Measurements from ENCODE around the gene PGAM2.

GRCh38 chr7:44082541-44083207 is 17.3 kb upstream of the PGAM2 start:
- TF ChIP-seq KAT7 (CRISPR knock-in tag; IDR thresholded peaks at IDR 0.05; ENCODE audit: borderline replicate concordance): no peak
- TF ChIP-seq FOXJ3 (CRISPR knock-in tag; IDR thresholded peaks at IDR 0.05; ENCODE audit: borderline replicate concordance): no peak
- no peak for TF ChIP-seq MLX (CRISPR knock-in tag; IDR thresholded peaks at IDR 0.05)
- TF ChIP-seq JUN (CRISPR knock-in tag; IDR thresholded peaks at IDR 0.05): no peak
- TF ChIP-seq CTCF (IDR thresholded peaks at IDR 0.05): no peak
- no peak for TF ChIP-seq CREB1 (CRISPR knock-in tag; IDR thresholded peaks at IDR 0.05)
- no peak for TF ChIP-seq IRF2 (CRISPR knock-in tag; IDR thresholded peaks at IDR 0.05; ENCODE audit: borderline replicate concordance, low read depth)
- no peak for TF ChIP-seq ATF3 (CRISPR knock-in tag; conservative IDR thresholded peaks at IDR 0.05)
- no peak for TF ChIP-seq MXD4 (CRISPR knock-in tag; IDR thresholded peaks at IDR 0.05; ENCODE audit: borderline replicate concordance)
- no peak for TF ChIP-seq ESRRA (CRISPR knock-in tag; IDR thresholded peaks at IDR 0.05; ENCODE audit: borderline replicate concordance)
- no peak for TF ChIP-seq USF2 (CRISPR knock-in tag; IDR thresholded peaks at IDR 0.05)
- no peak; the same call in 1 of the 2 replicates for TF ChIP-seq SP1 (CRISPR knock-in tag; conservative IDR thresholded peaks at IDR 0.05)

Measured in WTC11 (cell line).